Panc1 (cell line): Measurements from ENCODE around the gene NAGA.

Experiments used
- CTCF ChIP-seq: fragments of 450-650 bp; IDR thresholded peaks from 2 replicates; pipeline ENCODE4 v1.5.1; 2017; ENCODE audit warnings: mild to moderate bottlenecking
- POLR2AphosphoS5 ChIP-seq: IDR thresholded peaks from 2 replicates; pipeline ENCODE4 v1.6.1; 2012; ENCODE audit warnings: mild to moderate bottlenecking, low read depth, low read length, moderate library complexity
- REST ChIP-seq, 2 experiments: IDR thresholded peaks; 2 replicates each; pipeline ENCODE4 v1.6.1; 2011 to 2012; ENCODE audit warnings: low read depth in 2 of 2, control low read depth in 1 of 2, low read length in 1 of 2, mild to moderate bottlenecking in 1 of 2, moderate library complexity in 1 of 2; ENCODE audit not compliant: insufficient read depth in 1 of 2

DNA sequence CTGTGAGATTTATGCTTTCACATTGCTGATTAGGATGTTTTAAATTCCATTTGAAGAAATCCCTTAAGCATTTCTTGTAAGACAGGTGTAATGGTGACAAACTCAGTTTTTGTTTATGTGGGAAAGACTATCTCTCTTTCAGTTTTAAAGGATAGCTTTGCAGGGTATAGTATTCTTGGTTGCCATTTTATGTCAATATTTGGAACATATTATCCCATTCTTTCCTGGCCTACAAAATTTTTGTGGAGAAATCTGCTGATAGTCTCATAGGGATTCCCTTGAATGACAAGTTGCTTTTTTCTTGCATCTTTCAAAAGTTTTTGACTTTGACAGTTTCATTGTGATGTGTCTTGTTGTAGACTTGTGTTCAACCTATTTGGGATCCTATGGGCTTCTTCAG lies 28.8 kb downstream of the NAGA start:
- TF ChIP-seq CTCF (no peak), POLR2AphosphoS5 (no peak), REST (IDR thresholded peaks at IDR 0.05; ENCODE audit: insufficient read depth in 1 of 2, low read depth in 2 of 2, low read length in 1 of 2) (no peak)
